H1 (cell line): ENCODE results near the gene TPPP3. TPM values are rescaled to one million over a fixed set of nuclear protein-coding genes. Genes with fewer than 3 reads are reported as not detected.

Experiments used
- ASH2L ChIP-seq: fragments of 200-600, 300-600 bp; sonication (generic); IDR thresholded peaks from one replicate; pipeline ENCODE4 v1.7.1; 2017; ENCODE audit warnings: low read length
- CBX5 ChIP-seq: fragments of 300-800, 300-1000 bp; sonication (generic); IDR thresholded peaks from 2 replicates; pipeline ENCODE4 v1.7.1; 2016; ENCODE audit warnings: antibody characterized with exemption, low read length, low read depth
- CHD7 ChIP-seq: fragments of 300-600 bp; sonication (generic); IDR thresholded peaks from 2 replicates; pipeline ENCODE4 v1.7.1; 2012; ENCODE audit warnings: low read length, moderate library complexity, mild to moderate bottlenecking, inconsistent platforms; ENCODE audit not compliant: insufficient replicate concordance
- KDM5A ChIP-seq: fragments of 200-600 bp; IDR thresholded peaks from 2 replicates; pipeline ENCODE4 v1.7.1; 2012; ENCODE audit warnings: mild to moderate bottlenecking, low read length, inconsistent platforms, mixed read lengths
- MAFK ChIP-seq: IDR thresholded peaks from 2 replicates; pipeline ENCODE4 v1.6.1; 2012; ENCODE audit warnings: low read depth, mild to moderate bottlenecking, improper control_type of control experiment, low read length
- RFX5 ChIP-seq: IDR thresholded peaks from 2 replicates; pipeline ENCODE4 v1.6.1; 2011; ENCODE audit warnings: low read depth, low read length, improper control_type of control experiment, borderline replicate concordance
- SIX5 ChIP-seq: IDR thresholded peaks from 2 replicates; pipeline ENCODE4 v1.6.1; 2011; ENCODE audit warnings: mild to moderate bottlenecking, low read depth, low read length
- TBP ChIP-seq: IDR thresholded peaks from 2 replicates; pipeline ENCODE4 v1.6.1; 2011; ENCODE audit warnings: low read depth, low read length, improper control_type of control experiment
- polyA plus RNA-seq, 7 experiments: library from polyadenylated mRNA; depleted of rRNA in 3 of 7; stranded (reverse) in 5 of 7; unstranded in 2 of 7; fragments of >200 nt in 5 of 7; fragments of 200-250 nt in 2 of 7; gene quantifications; 1 replicate in 5 of 7; 2 replicates in 1 of 7; 4 replicates in 1 of 7; pipeline versions ENCODE4 v1.2.1 to v1.2.3, GENCODE V29; 2011 to 2013; ENCODE audit warnings: missing spikeins in 2 of 7, mixed read lengths in 2 of 7
- total RNA-seq: library from RNA; stranded (reverse); fragmentation: NEBNext Ultra II Directional; extraction: Animal tissue kit (Norgen Biotek cat#: 25700); gene quantifications from 2 replicates; pipeline ENCODE4 v1.2.1, GENCODE V29; 2021

Gene TPPP3
- total and polyA plus RNA-seq, 2 of the 8 experiments (the other 6 are each of a cell fraction or from before 2014, with no cell fraction given), result 0.77 to 1.0 TPM

GRCh38 chr16:67417333-67418061 lies 24.2 kb upstream of the TPPP3 start (continued):
- TF ChIP-seq CHD7, result no peak
- TF ChIP-seq SIX5, result no peak
- TF ChIP-seq ASH2L, result no peak
- TF ChIP-seq TBP, result no peak
- TF ChIP-seq MAFK, result no peak
- no peak for TF ChIP-seq KDM5A
- TF ChIP-seq CBX5, result no peak
- TF ChIP-seq RFX5, result no peak
